Endothelial cell (in vitro differentiated cells): Measurements from ENCODE around the gene CPA2. TPM values are rescaled to one million over a fixed set of nuclear protein-coding genes. Genes with fewer than 3 reads are reported as not detected.

Source experiments
- DNase-seq: peaks from one replicate; pipeline ENCODE4 v3.0.0; 2021; ENCODE audit warnings: low spot score
- H3K27ac Mint-ChIP-seq: one replicate; pipeline ENCODE4 v1.8.0; 2021; ENCODE audit warnings: mixed read lengths, inconsistent platforms; ENCODE audit not compliant: unreplicated experiment
- H3K27me3 Mint-ChIP-seq: one replicate; pipeline ENCODE4 v1.8.0; 2021; ENCODE audit warnings: mild to moderate bottlenecking, moderate library complexity, mixed read lengths, inconsistent platforms; ENCODE audit not compliant: unreplicated experiment
- H3K36me3 Mint-ChIP-seq: one replicate; pipeline ENCODE4 v1.8.0; 2021; ENCODE audit warnings: mild to moderate bottlenecking, low read depth, mixed read lengths, inconsistent platforms; ENCODE audit not compliant: unreplicated experiment
- H3K4me1 Mint-ChIP-seq: one replicate; pipeline ENCODE4 v1.8.0; 2021; ENCODE audit warnings: mild to moderate bottlenecking, mixed read lengths, inconsistent platforms; ENCODE audit not compliant: unreplicated experiment
- H3K4me3 Mint-ChIP-seq: one replicate; pipeline ENCODE4 v1.8.0; 2021; ENCODE audit warnings: mild to moderate bottlenecking, mixed read lengths, inconsistent platforms; ENCODE audit not compliant: unreplicated experiment
- H3K9me3 Mint-ChIP-seq: one replicate; pipeline ENCODE4 v1.8.0; 2021; ENCODE audit warnings: mixed read lengths, inconsistent platforms; ENCODE audit not compliant: unreplicated experiment
- CTCF ChIP-seq: fragments of 200-600 bp; sonication (generic); IDR thresholded peaks from one replicate; pipeline ENCODE4 v1.5.0; 2021; ENCODE audit warnings: antibody characterized with exemption; ENCODE audit not compliant: unreplicated experiment
- total RNA-seq: library from RNA; stranded (reverse); fragmentation: NEBNext Ultra II Directional; extraction: Animal tissue kit (Norgen Biotek cat#: 25700); gene quantifications from one replicate; pipeline ENCODE4 v1.2.1, GENCODE V29; 2021; ENCODE audit not compliant: unreplicated experiment

CPA2 gene
- total RNA-seq, 1 donor from 2014 or later: not detected

GRCh38 chr7:130296221-130296951, 29.7 kb downstream of the CPA2 start:
- no peak for DNase-seq
- Mint-ChIP-seq H3K27ac (no peak overlapping the region), H3K4me1 (no peaks in the 10 kb centered on the region), H3K27me3 (peaks cover 10% of the 10 kb centered on the region), H3K4me3 (no peak overlapping the region), H3K9me3 (no peaks in the 10 kb centered on the region), H3K36me3 (peaks cover 3% of the 10 kb centered on the region)
- no peak for TF ChIP-seq CTCF

GRCh38 chr7:130297628-130298543, 31.2 kb downstream of the CPA2 start:
- TF ChIP-seq CTCF: no peak
- Mint-ChIP-seq H3K4me3 (no peak overlapping the region), H3K36me3 (peaks cover 3% of the 10 kb centered on the region), H3K9me3 (no peaks in the 10 kb centered on the region), H3K4me1 (no peaks in the 10 kb centered on the region), H3K27me3 (peaks cover 8% of the 10 kb centered on the region), H3K27ac (no peak overlapping the region)
- no peak for DNase-seq

GRCh38 chr7:130298544-130299326, 32.1 kb downstream of the CPA2 start:
- Mint-ChIP-seq H3K27ac (no peak overlapping the region), H3K4me1 (no peaks in the 10 kb centered on the region), H3K36me3 (peaks cover 3% of the 10 kb centered on the region), H3K9me3 (no peaks in the 10 kb centered on the region), H3K27me3 (peaks cover 8% of the 10 kb centered on the region), H3K4me3 (no peak overlapping the region)
- DNase-seq: no peak
- no peak for TF ChIP-seq CTCF

GRCh38 chr7:130299866-130300265, 33.2 kb downstream of the CPA2 start:
- H3K9me3 Mint-ChIP-seq: no peaks in the 10 kb centered on the region
- peaks cover 8% of the 10 kb centered on the region for H3K27me3 Mint-ChIP-seq
- H3K4me1 Mint-ChIP-seq: no peaks in the 10 kb centered on the region
- no peak overlapping the region for H3K27ac Mint-ChIP-seq
- TF ChIP-seq CTCF: no peak
- H3K4me3 Mint-ChIP-seq: no peak overlapping the region
- DNase-seq: no peak
- peaks cover 3% of the 10 kb centered on the region for H3K36me3 Mint-ChIP-seq
